ENCODE data around the gene COQ9.
"Not testable (repeated sequence)": the region's sequence is repeated elsewhere in the genome, so short reads cannot be mapped to it uniquely, and the experiment has no call there.

The COQ9 gene

GRCh38 chr16:57485091-57485915 is 38.0 kb downstream of the COQ9 start:
- WGBS, 2 experiments = 80 to 82% methylated on average over 14 of the region's 14 CpGs
- no peaks in the 10 kb centered on the region for H3K9me3 ChIP-seq (ENCODE audit: control insufficient read depth, low read length)

GRCh38 chr16:57485916-57486857 is 38.9 kb downstream of the COQ9 start, which contains the start of gene DOK4:
Gene DOK4, minus strand, starts transcription at chr16:57486493. Its CDS starts 6,986 bp downstream, at chr16:57479507.
- peaks cover 11% of the 10 kb centered on the region for H3K27me3 ChIP-seq (ENCODE audit: control insufficient read depth, insufficient read depth, low read length, poor library complexity, severe bottlenecking)
- H3K9me3 ChIP-seq (ENCODE audit: control insufficient read depth, low read length) = no peaks in the 10 kb centered on the region
- H3K27ac ChIP-seq (ENCODE audit: insufficient read depth, low read depth, low read length, poor library complexity, severe bottlenecking) = no peak within 1 kb of the TSS
- 2% methylated on average over 71 to 73 of the region's 73 CpGs for WGBS, 2 experiments
- H3K36me3 ChIP-seq (ENCODE audit: control insufficient read depth, insufficient read depth, low read length) = no peaks in the 10 kb centered on the region
- H3K4me1 ChIP-seq (ENCODE audit: control insufficient read depth, insufficient read depth, low read length) = peaks cover 13% of the 10 kb centered on the region
- H3K4me3 ChIP-seq (ENCODE audit: insufficient read depth, low read depth, low read length) = peak within 1 kb of the TSS; percentile 61

More at GRCh38 chr16:57485091-57485915, 38.0 kb downstream of the COQ9 start:
- H3K4me3 ChIP-seq (ENCODE audit: insufficient read depth, low read depth, low read length) = peak overlapping the region; percentile 61
- no peaks in the 10 kb centered on the region for H3K36me3 ChIP-seq (ENCODE audit: control insufficient read depth, insufficient read depth, low read length)
- peaks cover 11% of the 10 kb centered on the region for H3K27me3 ChIP-seq (ENCODE audit: control insufficient read depth, insufficient read depth, low read length, poor library complexity, severe bottlenecking)
- H3K27ac ChIP-seq (ENCODE audit: insufficient read depth, low read depth, low read length, poor library complexity, severe bottlenecking) = no peak overlapping the region
- peaks cover 15% of the 10 kb centered on the region for H3K4me1 ChIP-seq (ENCODE audit: control insufficient read depth, insufficient read depth, low read length)

GRCh38 chr16:57486858-57487834 is 39.9 kb downstream of the COQ9 start:
- 74 to 78% methylated on average over 8 of the region's 8 CpGs for WGBS, 2 experiments
- H3K9me3 ChIP-seq (ENCODE audit: control insufficient read depth, low read length) = no peaks in the 10 kb centered on the region

GRCh38 chr16:57489229-57489628 is 42.0 kb downstream of the COQ9 start:
- Histone ChIP-seq H3K4me1 (ENCODE audit: control insufficient read depth, insufficient read depth, low read length) (peaks cover 13% of the 10 kb centered on the region), H3K27me3 (ENCODE audit: control insufficient read depth, insufficient read depth, low read length, poor library complexity, severe bottlenecking) (peaks cover 11% of the 10 kb centered on the region), H3K27ac (ENCODE audit: insufficient read depth, low read depth, low read length, poor library complexity, severe bottlenecking) (no peak overlapping the region), H3K9me3 (ENCODE audit: control insufficient read depth, low read length) (no peaks in the 10 kb centered on the region), H3K4me3 (ENCODE audit: insufficient read depth, low read depth, low read length) (no peak overlapping the region), H3K36me3 (ENCODE audit: control insufficient read depth, insufficient read depth, low read length) (no peaks in the 10 kb centered on the region)
- 91 to 94% methylated on average over 5 of the region's 5 CpGs for WGBS, 2 experiments

More at GRCh38 chr16:57486858-57487834, 39.9 kb downstream of the COQ9 start:
- peaks cover 11% of the 10 kb centered on the region for H3K27me3 ChIP-seq (ENCODE audit: control insufficient read depth, insufficient read depth, low read length, poor library complexity, severe bottlenecking)
- no peaks in the 10 kb centered on the region for H3K36me3 ChIP-seq (ENCODE audit: control insufficient read depth, insufficient read depth, low read length)
- H3K4me3 ChIP-seq (ENCODE audit: insufficient read depth, low read depth, low read length) = no peak overlapping the region
- H3K4me1 ChIP-seq (ENCODE audit: control insufficient read depth, insufficient read depth, low read length) = peaks cover 13% of the 10 kb centered on the region
- no peak overlapping the region for H3K27ac ChIP-seq (ENCODE audit: insufficient read depth, low read depth, low read length, poor library complexity, severe bottlenecking)

- H3K27me3 ChIP-seq (ENCODE audit: control insufficient read depth, insufficient read depth, low read length, poor library complexity, severe bottlenecking) = no peaks in the 10 kb centered on the region
Measured at GRCh38 chr16:57493767-57494166, 46.5 kb downstream of the COQ9 start.

GRCh38 chr16:57497121-57497520 is 49.8 kb downstream of the COQ9 start:
- 82% methylated on average over 13 of the region's 13 CpGs for WGBS, 2 experiments
- no peaks in the 10 kb centered on the region for H3K4me1 ChIP-seq (ENCODE audit: control insufficient read depth, insufficient read depth, low read length)
- H3K36me3 ChIP-seq (ENCODE audit: control insufficient read depth, insufficient read depth, low read length) = no peaks in the 10 kb centered on the region
- H3K27ac ChIP-seq (ENCODE audit: insufficient read depth, low read depth, low read length, poor library complexity, severe bottlenecking) = no peak overlapping the region
- no peak overlapping the region for H3K4me3 ChIP-seq (ENCODE audit: insufficient read depth, low read depth, low read length)
- H3K9me3 ChIP-seq (ENCODE audit: control insufficient read depth, low read length) = no peaks in the 10 kb centered on the region
- no peaks in the 10 kb centered on the region for H3K27me3 ChIP-seq (ENCODE audit: control insufficient read depth, insufficient read depth, low read length, poor library complexity, severe bottlenecking)

More at GRCh38 chr16:57493767-57494166, 46.5 kb downstream of the COQ9 start:
- H3K9me3 ChIP-seq (ENCODE audit: control insufficient read depth, low read length) = no peaks in the 10 kb centered on the region
- no peak overlapping the region for H3K4me3 ChIP-seq (ENCODE audit: insufficient read depth, low read depth, low read length)
- 86 to 92% methylated on average over 4 of the region's 4 CpGs for WGBS, 2 experiments
- H3K4me1 ChIP-seq (ENCODE audit: control insufficient read depth, insufficient read depth, low read length) = no peaks in the 10 kb centered on the region
- no peak overlapping the region for H3K27ac ChIP-seq (ENCODE audit: insufficient read depth, low read depth, low read length, poor library complexity, severe bottlenecking)
- H3K36me3 ChIP-seq (ENCODE audit: control insufficient read depth, insufficient read depth, low read length) = no peaks in the 10 kb centered on the region

- Histone ChIP-seq H3K9me3 (ENCODE audit: control insufficient read depth, low read length) (no peaks in the 10 kb centered on the region), H3K27ac (ENCODE audit: insufficient read depth, low read depth, low read length, poor library complexity, severe bottlenecking) (no peak overlapping the region), H3K4me3 (ENCODE audit: insufficient read depth, low read depth, low read length) (no peak overlapping the region), H3K4me1 (ENCODE audit: control insufficient read depth, insufficient read depth, low read length) (no peaks in the 10 kb centered on the region), H3K27me3 (ENCODE audit: control insufficient read depth, insufficient read depth, low read length, poor library complexity, severe bottlenecking) (no peaks in the 10 kb centered on the region), H3K36me3 (ENCODE audit: control insufficient read depth, insufficient read depth, low read length) (no peaks in the 10 kb centered on the region)
- WGBS, 2 experiments = 90 to 95% methylated on average over 3 of the region's 4 CpGs
Measured at GRCh38 chr16:57498031-57498430, 50.8 kb downstream of the COQ9 start.

GRCh38 chr16:57499941-57500340 is 52.7 kb downstream of the COQ9 start:
- not testable (repeated sequence) for H3K4me3 ChIP-seq (ENCODE audit: insufficient read depth, low read depth, low read length); H3K27ac ChIP-seq (ENCODE audit: insufficient read depth, low read depth, low read length, poor library complexity, severe bottlenecking); H3K27me3 ChIP-seq (ENCODE audit: control insufficient read depth, insufficient read depth, low read length, poor library complexity, severe bottlenecking); H3K36me3 ChIP-seq (ENCODE audit: control insufficient read depth, insufficient read depth, low read length); H3K4me1 ChIP-seq (ENCODE audit: control insufficient read depth, insufficient read depth, low read length); H3K9me3 ChIP-seq (ENCODE audit: control insufficient read depth, low read length)
- WGBS, 2 experiments = 92 to 94% methylated on average over 11 of the region's 11 CpGs

- H3K27me3 ChIP-seq (ENCODE audit: control insufficient read depth, insufficient read depth, low read length, poor library complexity, severe bottlenecking) = no peaks in the 10 kb centered on the region
- H3K27ac ChIP-seq (ENCODE audit: insufficient read depth, low read depth, low read length, poor library complexity, severe bottlenecking) = no peak overlapping the region
- H3K4me3 ChIP-seq (ENCODE audit: insufficient read depth, low read depth, low read length) = no peak overlapping the region
- H3K4me1 ChIP-seq (ENCODE audit: control insufficient read depth, insufficient read depth, low read length) = no peaks in the 10 kb centered on the region
- WGBS, 2 experiments = 75 to 78% methylated on average over 9 of the region's 9 CpGs
- H3K36me3 ChIP-seq (ENCODE audit: control insufficient read depth, insufficient read depth, low read length) = no peaks in the 10 kb centered on the region
- no peaks in the 10 kb centered on the region for H3K9me3 ChIP-seq (ENCODE audit: control insufficient read depth, low read length)
Measured at GRCh38 chr16:57500578-57501111, 53.4 kb downstream of the COQ9 start.
